Measurements from ENCODE around the gene TMEM168.

The TMEM168 gene

DNA sequence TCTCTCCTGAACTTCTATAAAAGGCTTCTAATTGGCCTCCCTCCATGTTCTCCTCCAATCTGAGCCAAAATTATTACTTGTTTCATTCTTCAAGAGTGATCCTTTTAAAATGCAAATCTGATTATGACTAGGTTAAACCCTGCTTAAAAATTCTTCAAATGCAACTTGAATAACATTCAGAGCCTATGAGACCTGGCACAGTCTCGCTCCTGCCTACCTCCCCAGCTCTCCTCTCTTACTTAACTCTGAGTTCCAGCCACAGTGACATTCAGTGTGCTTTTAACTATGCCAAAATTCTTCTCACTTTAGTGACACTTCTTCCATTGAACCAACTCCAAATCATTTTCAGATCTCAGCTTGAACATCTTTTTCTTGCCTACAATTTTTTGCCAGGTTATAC, 68.8 kb downstream of the TMEM168 start:
- H3K27ac ChIP-seq, result no peak overlapping the region
- no peak for TF ChIP-seq ZFX (IDR thresholded peaks at IDR 0.05; ENCODE audit: borderline replicate concordance)
- TF ChIP-seq, protein P1, sequence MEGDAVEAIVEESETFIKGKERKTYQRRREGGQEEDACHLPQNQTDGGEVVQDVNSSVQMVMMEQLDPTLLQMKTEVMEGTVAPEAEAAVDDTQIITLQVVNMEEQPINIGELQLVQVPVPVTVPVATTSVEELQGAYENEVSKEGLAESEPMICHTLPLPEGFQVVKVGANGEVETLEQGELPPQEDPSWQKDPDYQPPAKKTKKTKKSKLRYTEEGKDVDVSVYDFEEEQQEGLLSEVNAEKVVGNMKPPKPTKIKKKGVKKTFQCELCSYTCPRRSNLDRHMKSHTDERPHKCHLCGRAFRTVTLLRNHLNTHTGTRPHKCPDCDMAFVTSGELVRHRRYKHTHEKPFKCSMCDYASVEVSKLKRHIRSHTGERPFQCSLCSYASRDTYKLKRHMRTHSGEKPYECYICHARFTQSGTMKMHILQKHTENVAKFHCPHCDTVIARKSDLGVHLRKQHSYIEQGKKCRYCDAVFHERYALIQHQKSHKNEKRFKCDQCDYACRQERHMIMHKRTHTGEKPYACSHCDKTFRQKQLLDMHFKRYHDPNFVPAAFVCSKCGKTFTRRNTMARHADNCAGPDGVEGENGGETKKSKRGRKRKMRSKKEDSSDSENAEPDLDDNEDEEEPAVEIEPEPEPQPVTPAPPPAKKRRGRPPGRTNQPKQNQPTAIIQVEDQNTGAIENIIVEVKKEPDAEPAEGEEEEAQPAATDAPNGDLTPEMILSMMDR (IDR thresholded peaks at IDR 0.05), result no peak

DNA sequence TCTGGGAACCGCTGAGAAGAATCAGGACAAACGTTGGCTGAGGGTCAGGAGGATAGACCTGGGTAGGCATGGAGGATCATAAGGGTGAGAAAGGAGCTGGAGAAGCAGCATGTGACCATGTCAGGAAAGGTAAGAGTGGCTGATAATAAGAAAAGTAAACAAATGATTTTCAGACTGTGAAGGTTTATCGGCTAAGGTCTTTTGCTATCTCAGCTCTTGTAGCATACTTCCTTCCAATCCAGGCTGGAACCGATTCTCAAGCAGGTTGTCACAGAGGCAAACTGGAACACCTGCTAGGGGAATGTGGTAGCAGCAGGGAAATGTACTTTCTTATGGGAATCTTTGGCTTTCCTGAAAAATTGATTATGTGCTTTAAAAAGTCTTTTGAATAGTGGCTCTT, 74.7 kb downstream of the TMEM168 start:
- no peak overlapping the region for H3K27ac ChIP-seq
- TF ChIP-seq, protein P1 (IDR thresholded peaks at IDR 0.05), result no peak
- TF ChIP-seq ZFX (IDR thresholded peaks at IDR 0.05; ENCODE audit: borderline replicate concordance), result no peak

DNA sequence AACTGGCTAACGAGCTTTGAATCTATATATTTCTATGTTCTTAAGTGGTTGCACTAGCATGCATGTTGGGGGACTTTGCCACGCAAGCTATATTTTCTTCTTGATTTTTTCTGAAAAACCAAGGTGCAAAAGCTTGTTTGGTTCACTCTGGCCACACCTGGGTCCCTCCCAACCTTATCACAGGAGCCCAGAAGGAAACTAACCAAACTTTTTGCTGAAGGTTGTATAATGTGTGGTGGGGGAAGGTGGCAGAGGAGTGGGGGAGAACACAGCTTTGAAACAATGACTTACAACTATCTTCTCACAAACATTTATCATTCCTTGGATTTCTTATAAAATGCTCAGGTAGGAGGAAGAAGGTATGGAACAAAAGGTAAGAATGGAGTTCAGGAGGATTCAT, 75.3 kb downstream of the TMEM168 start:
- no peak overlapping the region for H3K27ac ChIP-seq
- TF ChIP-seq, protein P1 (IDR thresholded peaks at IDR 0.05), result no peak
- no peak for TF ChIP-seq ZFX (IDR thresholded peaks at IDR 0.05; ENCODE audit: borderline replicate concordance)

All from 22Rv1 (cell line).